ENCODE data around the gene ZNF440. TPM values are rescaled to one million over a fixed set of nuclear protein-coding genes. Genes with fewer than 3 reads are reported as not detected.
"Not testable (repeated sequence)": the region's sequence is repeated elsewhere in the genome, so short reads cannot be mapped to it uniquely, and the experiment has no call there.

ZNF440 gene
- total RNA-seq, 5 donors from 2014 or later (not counting 1 experiment from before 2014, with no cell fraction given): 6.3 to 19.8 (median 17.7) TPM

GRCh38 chr19:11873762-11874161, 59.7 kb downstream of the ZNF440 start:
- no peak overlapping the region for H3K4me3 Mint-ChIP-seq
- H3K27ac Mint-ChIP-seq: no peak overlapping the region
- no CpG with 5 or more reads among the region's 1 CpG for WGBS (ENCODE audit: insufficient coverage)

GRCh38 chr19:11879687-11880266, 65.7 kb downstream of the ZNF440 start:
- 66% methylated on average over 9 of the region's 16 CpGs for WGBS (ENCODE audit: insufficient coverage)

More at GRCh38 chr19:11873762-11874161, 59.7 kb downstream of the ZNF440 start:
- Histone ChIP-seq H3K4me3 (ENCODE audit: control insufficient read depth in 1 of 2, extremely low read depth in 1 of 2, low read length in 1 of 2) (no peak overlapping the region), H3K36me3 (ENCODE audit: control insufficient read depth in 2 of 2, extremely low read depth in 1 of 2, insufficient read depth in 1 of 2, low read length in 1 of 2) (no peaks in the 10 kb centered on the region), H3K27ac (ENCODE audit: low read length) (no peak overlapping the region), H3K9me3 (peaks cover 9% of the 10 kb centered on the region), H3K4me1 (ENCODE audit: control insufficient read depth in 1 of 2, extremely low read depth in 1 of 2, insufficient read depth in 2 of 2, low read length in 2 of 2) (no peaks in the 10 kb centered on the region), H3K27me3 (replicated peaks in 1 of 2; ENCODE audit: control insufficient read depth in 2 of 2, extremely low read depth in 1 of 2, insufficient read depth in 2 of 2, low read length in 1 of 2) (no peaks in the 10 kb centered on the region)
- ChIA-PET CTCF (interaction anchor here in 1 of 2 donors (0.7 kb wide), 1 partner anchor 166 kb away, joined by 5 read pairs; no protein-coding TSS in a partner anchor), POLR2A (no interaction called here)
- Mint-ChIP-seq H3K36me3 (peaks cover 17% of the 10 kb centered on the region), H3K4me1 (no peaks in the 10 kb centered on the region), H3K9me3 (peaks cover under 1 to 20% (median 14%) of the 10 kb centered on the region in 3 donors), H3K27me3 (no peaks in the 10 kb centered on the region)
- DNase-seq: no peak
- ATAC-seq (replicated peaks in 1 of 4): no peak

GRCh38 chr19:11880598-11880997, 66.5 kb downstream of the ZNF440 start:
- no peaks in the 10 kb centered on the region for H3K36me3 ChIP-seq (ENCODE audit: control insufficient read depth in 2 of 2, extremely low read depth in 1 of 2, insufficient read depth in 1 of 2, low read length in 1 of 2)
- no peaks in the 10 kb centered on the region for H3K9me3 ChIP-seq
- DNase-seq (no peak), ATAC-seq (replicated peaks in 1 of 4) (no peak)
- CTCF ChIA-PET: interaction anchor here (0.6 to 3.4 kb wide), 4 partner anchors 44 to 1451 kb away, joined by 3 to 8 read pairs (median 4); partner anchors contain the start of genes ZNF491 (in 1 of the 2) and ZNF700 (in 1 of the 2)
- no peaks in the 10 kb centered on the region for H3K36me3 Mint-ChIP-seq
- H3K9me3 Mint-ChIP-seq: no peaks in the 10 kb centered on the region
- H3K4me3 Mint-ChIP-seq: no peak overlapping the region
- H3K27me3 Mint-ChIP-seq: no peaks in the 10 kb centered on the region
- POLR2A ChIA-PET: no interaction called here
- peaks cover 2 to 10% (median 2%) of the 10 kb centered on the region in 3 donors for H3K4me1 Mint-ChIP-seq
- peaks cover 0 to 3% of the 10 kb centered on the region in 2 experiments for H3K27me3 ChIP-seq (replicated peaks in 1 of 2; ENCODE audit: control insufficient read depth in 2 of 2, extremely low read depth in 1 of 2, insufficient read depth in 2 of 2, low read length in 1 of 2)
- H3K27ac ChIP-seq (ENCODE audit: low read length): no peak overlapping the region
- H3K27ac Mint-ChIP-seq: no peak overlapping the region
- peaks cover 0 to 5% of the 10 kb centered on the region in 2 experiments for H3K4me1 ChIP-seq (ENCODE audit: control insufficient read depth in 1 of 2, extremely low read depth in 1 of 2, insufficient read depth in 2 of 2, low read length in 2 of 2)
- WGBS (ENCODE audit: insufficient coverage): 92% methylated on average over 11 of the region's 12 CpGs
- H3K4me3 ChIP-seq (ENCODE audit: control insufficient read depth in 1 of 2, extremely low read depth in 1 of 2, low read length in 1 of 2): no peak overlapping the region

More at GRCh38 chr19:11879687-11880266, 65.7 kb downstream of the ZNF440 start:
- H3K4me3 Mint-ChIP-seq; H3K27me3 ChIP-seq (replicated peaks in 1 of 2; ENCODE audit: control insufficient read depth in 2 of 2, extremely low read depth in 1 of 2, insufficient read depth in 2 of 2, low read length in 1 of 2); H3K27ac ChIP-seq (ENCODE audit: low read length); H3K27ac Mint-ChIP-seq; H3K4me3 ChIP-seq (ENCODE audit: control insufficient read depth in 1 of 2, extremely low read depth in 1 of 2, low read length in 1 of 2); H3K36me3 ChIP-seq (ENCODE audit: control insufficient read depth in 2 of 2, extremely low read depth in 1 of 2, insufficient read depth in 1 of 2, low read length in 1 of 2); H3K36me3 Mint-ChIP-seq; POLR2A ChIA-PET; H3K9me3 ChIP-seq; H3K4me1 Mint-ChIP-seq; H3K4me1 ChIP-seq (ENCODE audit: control insufficient read depth in 1 of 2, extremely low read depth in 1 of 2, insufficient read depth in 2 of 2, low read length in 2 of 2); H3K9me3 Mint-ChIP-seq; H3K27me3 Mint-ChIP-seq: not testable (repeated sequence)
- peak in 2 of 4 experiments; percentile 44 to 47 for ATAC-seq (replicated peaks in 1 of 4)
- CTCF ChIA-PET: interaction anchor here (0.6 to 3.4 kb wide), 3 partner anchors 82 to 926 kb away, joined by 3 to 8 read pairs (median 7); partner anchors contain the start of gene ZNF491 (in 1 of the 2)
- DNase-seq: peak in 22 of 35 experiments; percentile 6 to 47 (median 15)

- Mint-ChIP-seq H3K9me3 (peaks cover 0 to 2% (median under 1%) of the 10 kb centered on the region in 3 donors), H3K36me3 (no peaks in the 10 kb centered on the region), H3K4me1 (peaks cover 2 to 10% (median 2%) of the 10 kb centered on the region in 3 donors), H3K4me3 (no peak overlapping the region), H3K27ac (no peak overlapping the region), H3K27me3 (no peaks in the 10 kb centered on the region)
- ATAC-seq (replicated peaks in 1 of 4) (peak; percentile 54 to 82 (median 77)), DNase-seq (peak; percentile 3 to 82 (median 49))
- H3K4me3 ChIP-seq (ENCODE audit: control insufficient read depth in 1 of 2, extremely low read depth in 1 of 2, low read length in 1 of 2): no peak overlapping the region
- peaks cover 0 to 3% of the 10 kb centered on the region in 2 experiments for H3K27me3 ChIP-seq (replicated peaks in 1 of 2; ENCODE audit: control insufficient read depth in 2 of 2, extremely low read depth in 1 of 2, insufficient read depth in 2 of 2, low read length in 1 of 2)
- no peak overlapping the region for H3K27ac ChIP-seq (ENCODE audit: low read length)
- ChIA-PET CTCF (interaction anchor here in 1 of 2 donors (0.6 to 3.4 kb wide), 3 partner anchors 43 to 259 kb away, joined by 3 to 8 read pairs (median 5); partner anchors contain the start of genes ZNF20 and ZNF700), POLR2A (no interaction called here)
- no peaks in the 10 kb centered on the region for H3K36me3 ChIP-seq (ENCODE audit: control insufficient read depth in 2 of 2, extremely low read depth in 1 of 2, insufficient read depth in 1 of 2, low read length in 1 of 2)
- WGBS (ENCODE audit: insufficient coverage): 9% methylated on average over 8 of the region's 10 CpGs
- peaks cover 0 to 5% of the 10 kb centered on the region in 2 experiments for H3K4me1 ChIP-seq (ENCODE audit: control insufficient read depth in 1 of 2, extremely low read depth in 1 of 2, insufficient read depth in 2 of 2, low read length in 2 of 2)
- H3K9me3 ChIP-seq: no peaks in the 10 kb centered on the region
These were observed 67.2 kb downstream of the ZNF440 start for GRCh38 chr19:11881151-11881800.

- H3K4me1 Mint-ChIP-seq: peaks cover 6 to 14% (median 7%) of the 10 kb centered on the region in 3 donors
- Histone ChIP-seq H3K9me3 (no peaks in the 10 kb centered on the region), H3K36me3 (ENCODE audit: control insufficient read depth in 2 of 2, extremely low read depth in 1 of 2, insufficient read depth in 1 of 2, low read length in 1 of 2) (no peaks in the 10 kb centered on the region), H3K4me3 (ENCODE audit: control insufficient read depth in 1 of 2, extremely low read depth in 1 of 2, low read length in 1 of 2) (no peak overlapping the region), H3K27me3 (replicated peaks in 1 of 2; ENCODE audit: control insufficient read depth in 2 of 2, extremely low read depth in 1 of 2, insufficient read depth in 2 of 2, low read length in 1 of 2) (peaks cover 0 to 3% of the 10 kb centered on the region in 2 experiments), H3K27ac (ENCODE audit: low read length) (no peak overlapping the region), H3K4me1 (ENCODE audit: control insufficient read depth in 1 of 2, extremely low read depth in 1 of 2, insufficient read depth in 2 of 2, low read length in 2 of 2) (peaks cover 0 to 11% of the 10 kb centered on the region in 2 experiments)
- WGBS (ENCODE audit: insufficient coverage): no CpG with 5 or more reads among the region's 2 CpGs
- no peak overlapping the region for H3K4me3 Mint-ChIP-seq
- peaks cover 0 to 5% (median 3%) of the 10 kb centered on the region in 3 donors for H3K9me3 Mint-ChIP-seq
- no peaks in the 10 kb centered on the region for H3K27me3 Mint-ChIP-seq
- ATAC-seq (replicated peaks in 1 of 4) (no peak), DNase-seq (no peak)
- POLR2A ChIA-PET: no interaction called here
- H3K36me3 Mint-ChIP-seq: no peaks in the 10 kb centered on the region
- CTCF ChIA-PET: interaction anchor here (0.6 to 3.4 kb wide), 6 partner anchors 39 to 261 kb away, joined by 3 to 9 read pairs (median 6); partner anchors contain the start of gene ZNF700 (in 1 of the 2)
- no peak overlapping the region for H3K27ac Mint-ChIP-seq
These were observed 68.5 kb downstream of the ZNF440 start for GRCh38 chr19:11882606-11883005.

All from T-cell (primary cell).